Left ventricle myocardium inferior (tissue), 1 donor: Measurements from ENCODE around the gene PLAC1. TPM values are rescaled to one million over a fixed set of nuclear protein-coding genes. Genes with fewer than 3 reads are reported as not detected.

ENCODE experiments used
- DNase-seq: peaks from one replicate; pipeline ENCODE4 v3.0.0-alpha.2; 2020
- H3K27ac ChIP-seq: fragments of 200-600 bp; replicated peaks from 2 replicates; pipeline ENCODE4 v1.8.0; 2021
- H3K27me3 ChIP-seq: fragments of 200-600 bp; 2 replicates; pipeline ENCODE4 v1.8.0; 2021; ENCODE audit warnings: low read depth
- H3K36me3 ChIP-seq: fragments of 200-600 bp; 2 replicates; pipeline ENCODE4 v1.8.0; 2021
- H3K4me1 ChIP-seq: fragments of 200-600 bp; 2 replicates; pipeline ENCODE4 v1.8.0; 2021
- H3K4me3 ChIP-seq: fragments of 200-600 bp; 2 replicates; pipeline ENCODE4 v1.8.0; 2021; ENCODE audit warnings: mild to moderate bottlenecking, moderate library complexity
- H3K9me3 ChIP-seq: fragments of 200-600 bp; replicated peaks from 2 replicates; pipeline ENCODE4 v1.8.0; 2021
- intact Hi-C: fragments of 100-400 bp; cut with micrococcal nuclease; formaldehyde crosslinking; loops from one replicate; pipeline ENCODE4 v1.11.0; 2022
- total RNA-seq: library from RNA; stranded (reverse); fragmentation: NEBNext Ultra II Directional; extraction: Animal tissue kit (Norgen Biotek cat#: 25700); gene quantifications from one replicate; pipeline ENCODE4 v1.2.1, GENCODE V29; 2021
- TF ChIP-seq, protein P1 (sequence below): fragments of 200-600 bp; IDR thresholded peaks from 2 replicates; pipeline ENCODE4 v1.8.0; 2021; ENCODE audit warnings: antibody characterized with exemption, mild to moderate bottlenecking, borderline replicate concordance
- donor health status: DM: no; HTN: yes; CAD: no; lungs with severe emphysema.

Gene PLAC1
- total RNA-seq, 1 donor from 2014 or later = not detected

DNA sequence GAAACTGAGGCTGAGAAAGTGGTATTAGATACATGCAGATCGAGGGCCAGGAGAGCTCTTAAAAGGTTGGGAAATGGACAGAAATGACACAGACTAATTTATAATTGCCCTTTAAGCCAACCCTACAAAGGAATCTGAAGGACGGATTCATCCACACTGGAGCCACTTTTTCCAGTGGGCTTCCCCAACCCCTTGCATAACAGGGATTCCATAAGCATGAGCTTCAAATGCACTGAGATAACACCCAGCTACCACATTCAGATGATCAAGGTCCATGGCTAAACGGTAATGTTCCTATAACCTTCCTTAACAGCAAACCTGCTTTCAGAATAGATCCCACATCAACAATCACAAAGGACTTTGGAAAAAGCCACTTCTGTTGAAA, 34.2 kb downstream of the PLAC1 start:
- DNase-seq = no peak
- no peak overlapping the region for H3K4me3 ChIP-seq
- no peak overlapping the region for H3K27ac ChIP-seq
- TF ChIP-seq, protein P1, sequence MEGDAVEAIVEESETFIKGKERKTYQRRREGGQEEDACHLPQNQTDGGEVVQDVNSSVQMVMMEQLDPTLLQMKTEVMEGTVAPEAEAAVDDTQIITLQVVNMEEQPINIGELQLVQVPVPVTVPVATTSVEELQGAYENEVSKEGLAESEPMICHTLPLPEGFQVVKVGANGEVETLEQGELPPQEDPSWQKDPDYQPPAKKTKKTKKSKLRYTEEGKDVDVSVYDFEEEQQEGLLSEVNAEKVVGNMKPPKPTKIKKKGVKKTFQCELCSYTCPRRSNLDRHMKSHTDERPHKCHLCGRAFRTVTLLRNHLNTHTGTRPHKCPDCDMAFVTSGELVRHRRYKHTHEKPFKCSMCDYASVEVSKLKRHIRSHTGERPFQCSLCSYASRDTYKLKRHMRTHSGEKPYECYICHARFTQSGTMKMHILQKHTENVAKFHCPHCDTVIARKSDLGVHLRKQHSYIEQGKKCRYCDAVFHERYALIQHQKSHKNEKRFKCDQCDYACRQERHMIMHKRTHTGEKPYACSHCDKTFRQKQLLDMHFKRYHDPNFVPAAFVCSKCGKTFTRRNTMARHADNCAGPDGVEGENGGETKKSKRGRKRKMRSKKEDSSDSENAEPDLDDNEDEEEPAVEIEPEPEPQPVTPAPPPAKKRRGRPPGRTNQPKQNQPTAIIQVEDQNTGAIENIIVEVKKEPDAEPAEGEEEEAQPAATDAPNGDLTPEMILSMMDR = no peak
- H3K4me1 ChIP-seq = peaks cover 46% of the 10 kb centered on the region
- intact Hi-C loops = no loop called here
- no peaks in the 10 kb centered on the region for H3K9me3 ChIP-seq
- H3K27me3 ChIP-seq = no peaks in the 10 kb centered on the region
- H3K36me3 ChIP-seq = no peaks in the 10 kb centered on the region

DNA sequence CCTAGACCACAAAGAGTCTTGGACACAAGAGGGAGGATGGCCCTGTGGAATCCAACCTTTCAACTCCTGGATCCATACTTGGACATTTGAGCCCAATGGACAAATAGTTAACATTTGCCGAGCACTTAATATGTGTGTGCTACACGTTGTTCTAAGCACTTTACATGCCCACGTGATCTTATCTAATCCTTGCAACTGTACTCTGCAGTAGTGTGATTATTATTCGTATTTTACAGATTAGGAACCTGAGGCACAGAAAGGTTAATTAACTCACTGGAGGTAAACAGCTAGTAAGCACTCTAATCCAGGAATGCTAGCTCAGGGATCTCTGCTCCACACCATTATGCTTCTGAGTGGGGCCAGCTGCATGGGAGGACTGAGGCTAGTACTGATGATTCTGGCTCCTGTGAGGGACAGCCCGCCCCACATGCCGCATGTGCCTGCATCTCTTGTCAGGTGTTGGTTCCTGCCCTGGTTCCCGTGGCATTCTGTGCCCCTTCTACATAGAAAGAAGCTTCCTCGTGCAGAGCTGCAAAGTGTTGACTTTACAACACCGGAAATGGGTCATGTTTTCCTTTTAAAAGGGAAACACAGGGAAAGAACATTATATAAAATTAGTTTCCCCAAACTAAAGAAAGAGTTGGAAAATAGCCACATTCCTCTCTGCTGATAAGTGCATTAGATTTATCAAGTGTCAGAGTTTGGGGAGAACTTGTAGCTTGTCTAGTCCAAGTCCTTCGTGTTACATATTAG, 34.8 kb downstream of the PLAC1 start:
- intact Hi-C loops = no loop called here
- no peak overlapping the region for H3K27ac ChIP-seq
- peaks cover 43% of the 10 kb centered on the region for H3K4me1 ChIP-seq
- TF ChIP-seq, protein P1 = no peak
- no peak for DNase-seq
- H3K4me3 ChIP-seq = no peak overlapping the region
- no peaks in the 10 kb centered on the region for H3K27me3 ChIP-seq
- no peaks in the 10 kb centered on the region for H3K9me3 ChIP-seq
- H3K36me3 ChIP-seq = no peaks in the 10 kb centered on the region

DNA sequence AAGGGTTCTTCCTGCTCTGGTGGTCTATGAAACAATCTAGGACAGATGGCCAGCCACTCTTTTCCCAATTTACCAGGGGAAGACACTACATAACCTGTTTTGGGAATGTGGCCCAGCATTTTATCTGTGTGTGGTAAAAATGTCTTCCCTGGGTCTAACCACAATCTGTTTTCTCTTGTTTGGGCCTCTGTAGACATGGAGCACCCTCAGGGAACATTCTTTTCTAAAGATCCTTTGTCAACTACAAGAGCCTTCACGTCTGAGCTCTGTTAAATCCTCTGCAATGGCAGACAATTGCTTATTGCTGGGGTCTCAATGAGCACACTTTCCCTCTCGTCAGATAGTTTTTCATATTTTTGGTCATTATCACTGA, 35.5 kb downstream of the PLAC1 start:
- TF ChIP-seq, protein P1 = no peak
- H3K4me3 ChIP-seq = no peak overlapping the region
- no peaks in the 10 kb centered on the region for H3K27me3 ChIP-seq
- intact Hi-C loops = no loop called here
- no peaks in the 10 kb centered on the region for H3K36me3 ChIP-seq
- peaks cover 43% of the 10 kb centered on the region for H3K4me1 ChIP-seq
- no peak for DNase-seq
- no peaks in the 10 kb centered on the region for H3K9me3 ChIP-seq
- H3K27ac ChIP-seq = no peak overlapping the region

DNA sequence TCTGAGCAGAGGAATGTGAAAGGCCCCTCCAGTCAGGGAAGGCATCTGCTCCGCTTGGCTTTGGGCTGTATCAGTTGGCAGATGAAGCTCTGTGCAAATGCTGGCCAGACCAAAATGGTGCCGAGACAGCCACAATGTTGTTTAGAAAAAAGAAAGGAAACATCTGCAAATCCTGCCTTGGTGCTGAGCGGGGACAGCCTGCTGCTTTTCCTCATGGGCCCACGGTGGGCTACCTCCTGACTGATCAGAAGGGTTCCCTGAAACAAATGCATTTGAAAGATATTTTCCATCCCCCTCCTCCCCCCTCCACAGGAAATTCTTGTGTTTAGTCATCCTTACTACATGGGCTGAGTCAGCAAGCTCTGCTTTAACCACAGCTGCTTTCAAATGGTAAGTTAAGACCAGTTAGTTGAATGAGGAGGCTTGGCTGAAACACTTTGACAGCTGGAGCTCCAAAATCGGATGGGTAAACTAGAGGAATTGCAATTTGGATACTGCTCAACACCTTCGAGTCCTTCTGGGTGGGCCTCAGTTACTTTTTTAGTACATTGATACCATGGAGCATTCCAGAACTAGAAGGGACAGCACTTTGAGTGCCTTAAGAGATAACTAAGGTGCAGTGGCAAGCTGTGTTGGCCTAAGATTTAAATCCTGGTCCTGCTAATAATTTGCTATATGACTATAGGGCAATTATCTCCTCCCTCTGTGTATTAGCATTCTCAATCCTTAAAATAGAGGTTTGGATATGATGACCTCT, 36.0 kb downstream of the PLAC1 start:
- DNase-seq = no peak
- H3K27ac ChIP-seq = no peak overlapping the region
- no peaks in the 10 kb centered on the region for H3K9me3 ChIP-seq
- no peaks in the 10 kb centered on the region for H3K27me3 ChIP-seq
- peaks cover 43% of the 10 kb centered on the region for H3K4me1 ChIP-seq
- intact Hi-C loops = no loop called here
- H3K4me3 ChIP-seq = no peak overlapping the region
- H3K36me3 ChIP-seq = no peaks in the 10 kb centered on the region
- TF ChIP-seq, protein P1 = no peak

DNA sequence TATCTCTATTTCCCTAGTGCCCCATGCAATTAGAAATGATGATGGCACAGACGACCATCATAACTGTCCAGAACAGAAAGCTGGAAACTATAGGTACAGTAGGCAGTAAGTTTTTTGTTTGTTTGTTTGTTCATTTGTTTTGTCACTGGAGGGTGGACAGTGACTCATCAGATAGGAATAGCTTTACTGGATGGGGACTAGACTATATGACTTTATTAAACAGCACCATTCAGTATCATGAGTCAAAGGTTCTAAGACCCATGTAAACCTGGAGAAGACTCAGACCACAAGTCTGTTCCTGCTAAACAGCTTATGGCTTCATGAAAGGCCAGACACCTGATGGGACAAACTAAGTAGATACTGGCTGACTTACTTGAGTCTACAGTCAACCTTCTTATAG, 38.4 kb downstream of the PLAC1 start:
- H3K4me1 ChIP-seq = peaks cover 28% of the 10 kb centered on the region
- TF ChIP-seq, protein P1 = no peak
- H3K9me3 ChIP-seq = no peaks in the 10 kb centered on the region
- intact Hi-C loops = no loop called here
- no peak overlapping the region for H3K27ac ChIP-seq
- H3K27me3 ChIP-seq = no peaks in the 10 kb centered on the region
- H3K4me3 ChIP-seq = no peak overlapping the region
- H3K36me3 ChIP-seq = no peaks in the 10 kb centered on the region
- DNase-seq = no peak
